BE2C (cell line): ENCODE data around the gene AGK.

Source experiments
- DNase-seq: peaks from one replicate; pipeline ENCODE4 v3.0.0-alpha.2; 2020
- H3K27me3 ChIP-seq: fragments of 250-450 bp; sonication (Bioruptor Pico); 2 replicates; pipeline ENCODE4 v1.5.1; 2020; ENCODE audit warnings: mild to moderate bottlenecking
- H3K36me3 ChIP-seq: fragments of 250-450 bp; sonication (Bioruptor Pico); 2 replicates; pipeline ENCODE4 v1.5.1; 2020; ENCODE audit warnings: mild to moderate bottlenecking
- H3K4me1 ChIP-seq: fragments of 250-450 bp; sonication (Bioruptor Pico); 2 replicates; pipeline ENCODE4 v1.5.1; 2020
- H3K4me3 ChIP-seq: 2 replicates; pipeline ENCODE4 v1.5.1; 2011; ENCODE audit warnings: low read depth, low read length
- H3K9me3 ChIP-seq: fragments of 250-450 bp; sonication (Bioruptor Pico); 2 replicates; pipeline ENCODE4 v1.5.1; 2020
- CTCF ChIP-seq: IDR thresholded peaks from 2 replicates; pipeline ENCODE4 v1.5.1; 2012; ENCODE audit warnings: mild to moderate bottlenecking, low read depth, low read length

Gene AGK

GRCh38 chr7:141598408-141598807 lies 47.2 kb downstream of the AGK start:
- no peaks in the 10 kb centered on the region; the same call in 1 of the 2 replicates for H3K4me1 ChIP-seq
- no peaks in the 10 kb centered on the region for H3K27me3 ChIP-seq
- H3K9me3 ChIP-seq: no peaks in the 10 kb centered on the region
- no peak overlapping the region for H3K4me3 ChIP-seq
- no peak for DNase-seq
- TF ChIP-seq CTCF: no peak
- peaks cover 4% of the 10 kb centered on the region; the same call in 1 of the 2 replicates for H3K36me3 ChIP-seq

- no peaks in the 10 kb centered on the region for H3K4me1 ChIP-seq
- no peaks in the 10 kb centered on the region for H3K27me3 ChIP-seq
- no peaks in the 10 kb centered on the region for H3K9me3 ChIP-seq
- peaks cover 4% of the 10 kb centered on the region; the same call in 1 of the 2 replicates for H3K36me3 ChIP-seq
- TF ChIP-seq CTCF: no peak
- H3K4me3 ChIP-seq: no peak overlapping the region
- DNase-seq: no peak
Measured at GRCh38 chr7:141600168-141601006, 49.2 kb downstream of the AGK start.

- TF ChIP-seq CTCF: no peak
- Histone ChIP-seq H3K4me3 (no peak overlapping the region), H3K4me1 (no peaks in the 10 kb centered on the region), H3K27me3 (no peaks in the 10 kb centered on the region), H3K9me3 (no peaks in the 10 kb centered on the region), H3K36me3 (peaks cover 7% of the 10 kb centered on the region)
- DNase-seq: no peak
Measured at GRCh38 chr7:141609576-141609975, 58.4 kb downstream of the AGK start.

- no peaks in the 10 kb centered on the region for H3K27me3 ChIP-seq
- no peak for DNase-seq
- H3K4me3 ChIP-seq: no peak overlapping the region
- no peaks in the 10 kb centered on the region for H3K9me3 ChIP-seq
- peaks cover 7% of the 10 kb centered on the region for H3K36me3 ChIP-seq
- H3K4me1 ChIP-seq: no peaks in the 10 kb centered on the region
- TF ChIP-seq CTCF: no peak
Measured at GRCh38 chr7:141610671-141611070, 59.5 kb downstream of the AGK start.

GRCh38 chr7:141612861-141613260 lies 61.7 kb downstream of the AGK start:
- no peak overlapping the region for H3K4me3 ChIP-seq
- H3K36me3 ChIP-seq: peaks cover 7% of the 10 kb centered on the region
- no peaks in the 10 kb centered on the region for H3K27me3 ChIP-seq
- no peaks in the 10 kb centered on the region for H3K4me1 ChIP-seq
- TF ChIP-seq CTCF: no peak
- no peak for DNase-seq
- H3K9me3 ChIP-seq: no peaks in the 10 kb centered on the region

- no peaks in the 10 kb centered on the region for H3K9me3 ChIP-seq
- H3K27me3 ChIP-seq: no peaks in the 10 kb centered on the region
- no peak for DNase-seq
- H3K36me3 ChIP-seq: peaks cover 3% of the 10 kb centered on the region
- no peak overlapping the region for H3K4me3 ChIP-seq
- no peak for TF ChIP-seq CTCF
- H3K4me1 ChIP-seq: no peaks in the 10 kb centered on the region
Measured at GRCh38 chr7:141617280-141617679, 66.1 kb downstream of the AGK start.
